Neural crest cell (in vitro differentiated cells): ENCODE data around the gene NTNG2. TPM values are rescaled to one million over a fixed set of nuclear protein-coding genes. Genes with fewer than 3 reads are reported as not detected.

Experiments used
- DNase-seq: peaks from one replicate; pipeline ENCODE4 v3.0.0; 2021; ENCODE audit warnings: low read depth, mixed read lengths, low spot score
- H3K27ac Mint-ChIP-seq: one replicate; pipeline ENCODE4 v1.8.0; 2021; ENCODE audit warnings: mild to moderate bottlenecking, mixed read lengths; ENCODE audit not compliant: unreplicated experiment
- H3K27me3 Mint-ChIP-seq: 2 replicates; pipeline ENCODE4 v1.8.0; 2021; ENCODE audit warnings: low read depth, mild to moderate bottlenecking, mixed read lengths
- H3K36me3 Mint-ChIP-seq: 2 replicates; pipeline ENCODE4 v1.8.0; 2021; ENCODE audit warnings: low read depth, mild to moderate bottlenecking, mixed read lengths
- H3K4me1 Mint-ChIP-seq: 2 replicates; pipeline ENCODE4 v1.8.0; 2021; ENCODE audit warnings: mixed read lengths
- H3K4me3 Mint-ChIP-seq: one replicate; pipeline ENCODE4 v1.8.0; 2021; ENCODE audit warnings: mild to moderate bottlenecking, mixed read lengths
- H3K9me3 Mint-ChIP-seq: 2 replicates; pipeline ENCODE4 v1.8.0; 2021; ENCODE audit warnings: mixed read lengths
- total RNA-seq: library from RNA; stranded (reverse); gene quantifications from 2 replicates; pipeline ENCODE4 v1.2.1, GENCODE V29; 2021
- TF ChIP-seq, protein P1 (sequence below): fragments of 200-600 bp; sonication (generic); conservative IDR thresholded peaks from 2 replicates; pipeline ENCODE4 v1.5.0; 2021; ENCODE audit warnings: antibody characterized with exemption, mild to moderate bottlenecking

Gene NTNG2
- total RNA-seq, 1 donor from 2014 or later, result 3.6 TPM

DNA sequence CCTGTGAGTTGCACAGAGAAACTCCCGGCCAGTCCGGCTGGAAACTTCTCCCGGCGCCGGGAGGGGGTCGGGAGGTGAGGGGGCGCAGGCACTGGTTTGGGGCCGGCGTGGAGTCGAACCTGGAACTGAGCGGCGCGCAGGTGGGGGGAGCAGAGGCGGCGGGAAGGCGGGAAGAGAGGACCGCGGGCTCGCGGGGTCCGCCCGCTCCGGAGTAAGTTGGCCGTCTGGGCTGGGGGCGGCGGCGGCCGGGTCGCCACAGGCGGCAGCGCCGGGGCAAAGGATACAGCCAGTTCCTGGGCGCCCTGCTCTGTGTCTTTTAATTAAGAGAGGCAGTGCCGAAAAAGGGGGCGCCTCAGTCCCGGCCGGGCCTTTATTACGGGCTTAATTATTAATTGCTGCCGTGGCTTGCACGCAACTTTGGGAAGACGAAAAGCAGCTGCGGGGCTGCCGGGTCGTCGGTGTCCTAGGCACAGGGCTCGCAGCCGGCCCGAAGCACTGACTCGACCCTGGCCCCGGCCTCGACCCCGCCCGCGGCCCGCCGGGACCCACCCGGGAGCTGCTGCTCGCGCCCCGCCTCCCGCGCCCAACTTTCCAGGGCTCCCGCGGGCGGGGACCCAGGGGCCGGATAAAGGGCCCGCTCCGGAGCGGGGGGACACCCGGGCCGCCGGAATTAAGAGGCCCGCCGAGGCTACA is 1.1 kb downstream of the NTNG2 start:
- Mint-ChIP-seq H3K36me3 (no peaks in the 10 kb centered on the region), H3K4me3 (no peak overlapping the region), H3K27ac (no peak overlapping the region), H3K9me3 (no peaks in the 10 kb centered on the region), H3K4me1 (peaks cover 17% of the 10 kb centered on the region), H3K27me3 (peaks cover 88% of the 10 kb centered on the region)
- TF ChIP-seq, protein P1, sequence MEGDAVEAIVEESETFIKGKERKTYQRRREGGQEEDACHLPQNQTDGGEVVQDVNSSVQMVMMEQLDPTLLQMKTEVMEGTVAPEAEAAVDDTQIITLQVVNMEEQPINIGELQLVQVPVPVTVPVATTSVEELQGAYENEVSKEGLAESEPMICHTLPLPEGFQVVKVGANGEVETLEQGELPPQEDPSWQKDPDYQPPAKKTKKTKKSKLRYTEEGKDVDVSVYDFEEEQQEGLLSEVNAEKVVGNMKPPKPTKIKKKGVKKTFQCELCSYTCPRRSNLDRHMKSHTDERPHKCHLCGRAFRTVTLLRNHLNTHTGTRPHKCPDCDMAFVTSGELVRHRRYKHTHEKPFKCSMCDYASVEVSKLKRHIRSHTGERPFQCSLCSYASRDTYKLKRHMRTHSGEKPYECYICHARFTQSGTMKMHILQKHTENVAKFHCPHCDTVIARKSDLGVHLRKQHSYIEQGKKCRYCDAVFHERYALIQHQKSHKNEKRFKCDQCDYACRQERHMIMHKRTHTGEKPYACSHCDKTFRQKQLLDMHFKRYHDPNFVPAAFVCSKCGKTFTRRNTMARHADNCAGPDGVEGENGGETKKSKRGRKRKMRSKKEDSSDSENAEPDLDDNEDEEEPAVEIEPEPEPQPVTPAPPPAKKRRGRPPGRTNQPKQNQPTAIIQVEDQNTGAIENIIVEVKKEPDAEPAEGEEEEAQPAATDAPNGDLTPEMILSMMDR, result no peak
- no peak for DNase-seq

DNA sequence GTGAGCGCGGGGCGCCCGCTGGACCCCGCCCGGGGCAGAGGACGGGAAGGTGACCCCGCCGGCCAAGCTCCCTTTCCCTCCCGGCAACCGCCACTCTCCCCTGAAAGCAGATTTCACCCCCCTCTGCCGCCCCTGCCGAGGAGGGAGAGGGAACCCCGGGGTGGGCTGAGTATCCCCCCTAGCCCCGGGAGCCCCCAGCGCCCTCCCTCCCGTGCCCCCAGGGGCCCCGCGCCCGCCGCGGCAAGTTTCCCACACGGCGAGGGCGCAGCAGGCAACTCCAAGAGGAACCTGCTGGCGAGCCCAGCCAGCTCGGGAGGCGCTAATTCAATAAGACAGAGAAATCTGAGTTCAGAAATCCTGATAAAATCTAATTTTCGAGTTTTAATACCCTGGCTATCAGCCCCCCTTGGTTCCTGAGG is 1.6 kb downstream of the NTNG2 start:
- Mint-ChIP-seq H3K36me3 (no peaks in the 10 kb centered on the region), H3K27me3 (peaks cover 88% of the 10 kb centered on the region), H3K4me1 (peaks cover 17% of the 10 kb centered on the region), H3K27ac (no peak overlapping the region), H3K9me3 (no peaks in the 10 kb centered on the region), H3K4me3 (peak overlapping the region; percentile 81)
- no peak for DNase-seq
- TF ChIP-seq, protein P1, result no peak

DNA sequence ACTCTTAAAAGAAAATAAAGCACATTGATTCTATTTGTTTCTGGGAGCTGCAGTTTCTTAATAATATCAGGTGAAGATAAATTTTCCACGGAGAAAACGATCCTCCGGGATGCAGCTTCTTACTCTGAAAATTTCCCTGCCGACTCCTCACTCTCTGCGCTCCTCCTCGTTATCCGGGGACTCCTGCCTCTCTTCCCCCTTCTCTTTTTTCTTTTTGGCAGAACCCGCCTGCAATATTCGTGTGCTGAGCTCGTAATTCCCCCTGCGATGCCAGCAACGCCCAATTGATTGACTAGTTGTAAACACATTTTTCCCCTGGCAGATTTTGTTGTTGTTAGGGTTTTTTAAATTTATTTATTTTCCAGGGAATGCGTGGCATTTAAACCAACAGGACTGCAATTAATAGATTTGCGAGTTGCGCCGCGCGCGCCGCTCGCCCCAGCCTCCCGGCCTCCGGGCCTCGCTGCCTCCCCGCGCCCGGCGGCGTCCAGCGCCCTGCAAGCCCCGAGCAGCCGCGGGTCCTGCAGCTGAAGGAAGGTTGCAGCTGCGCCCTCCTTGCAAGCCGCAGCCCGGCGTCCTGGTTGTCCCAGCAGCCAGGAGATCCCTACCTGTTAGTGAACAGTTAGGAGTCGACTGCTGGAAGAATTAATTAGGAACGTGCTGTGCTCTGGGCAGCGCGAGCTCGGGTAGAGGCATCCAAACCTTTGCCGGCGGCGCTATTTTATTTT is 2.2 kb downstream of the NTNG2 start:
- no peaks in the 10 kb centered on the region for H3K9me3 Mint-ChIP-seq
- no peak for DNase-seq
- no peaks in the 10 kb centered on the region for H3K36me3 Mint-ChIP-seq
- TF ChIP-seq, protein P1, result no peak
- H3K4me1 Mint-ChIP-seq, result peaks cover 17% of the 10 kb centered on the region
- no peak overlapping the region for H3K27ac Mint-ChIP-seq
- H3K4me3 Mint-ChIP-seq, result peak overlapping the region; percentile 81
- H3K27me3 Mint-ChIP-seq, result peaks cover 87% of the 10 kb centered on the region

DNA sequence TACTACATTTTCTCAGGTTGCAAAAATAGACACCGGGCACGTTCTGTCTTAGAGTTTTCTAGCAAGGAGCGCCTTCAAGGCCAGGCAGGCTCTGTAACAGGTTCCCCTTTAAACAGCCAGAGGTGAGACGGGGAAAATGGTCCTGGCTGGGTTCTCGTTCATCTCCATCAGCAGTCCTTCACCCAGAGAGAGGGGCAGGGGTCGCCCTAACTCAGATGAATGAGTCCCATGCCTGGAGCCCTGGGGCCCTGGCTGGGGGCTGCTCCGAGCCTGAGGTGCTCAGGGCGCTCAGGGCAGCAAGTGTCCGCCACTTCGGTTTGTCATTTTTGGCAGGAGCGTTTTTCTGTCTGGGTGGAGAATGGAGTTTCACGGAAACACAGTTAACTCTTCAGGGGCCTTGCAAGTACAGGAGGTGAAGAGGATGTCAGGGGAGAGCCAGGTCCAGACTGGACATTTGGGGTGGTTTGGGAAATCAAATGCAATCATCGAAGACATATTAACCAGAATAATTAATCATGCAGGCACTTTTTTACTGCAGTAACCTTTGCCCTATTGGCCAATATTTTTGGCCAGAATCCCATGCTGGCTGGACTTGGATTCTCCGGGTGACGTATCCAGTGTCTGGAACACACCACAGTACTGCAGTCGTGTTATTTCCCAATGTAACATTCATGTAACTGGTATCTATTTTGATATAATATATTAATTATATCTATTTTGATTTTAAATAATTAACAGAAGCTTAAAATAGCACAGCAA is 2.9 kb downstream of the NTNG2 start:
- no peaks in the 10 kb centered on the region for H3K9me3 Mint-ChIP-seq
- peak overlapping the region; percentile 49 for H3K4me3 Mint-ChIP-seq
- DNase-seq, result no peak
- H3K4me1 Mint-ChIP-seq, result peaks cover 17% of the 10 kb centered on the region
- peaks cover 86% of the 10 kb centered on the region for H3K27me3 Mint-ChIP-seq
- TF ChIP-seq, protein P1, result no peak
- H3K27ac Mint-ChIP-seq, result no peak overlapping the region
- H3K36me3 Mint-ChIP-seq, result no peaks in the 10 kb centered on the region

DNA sequence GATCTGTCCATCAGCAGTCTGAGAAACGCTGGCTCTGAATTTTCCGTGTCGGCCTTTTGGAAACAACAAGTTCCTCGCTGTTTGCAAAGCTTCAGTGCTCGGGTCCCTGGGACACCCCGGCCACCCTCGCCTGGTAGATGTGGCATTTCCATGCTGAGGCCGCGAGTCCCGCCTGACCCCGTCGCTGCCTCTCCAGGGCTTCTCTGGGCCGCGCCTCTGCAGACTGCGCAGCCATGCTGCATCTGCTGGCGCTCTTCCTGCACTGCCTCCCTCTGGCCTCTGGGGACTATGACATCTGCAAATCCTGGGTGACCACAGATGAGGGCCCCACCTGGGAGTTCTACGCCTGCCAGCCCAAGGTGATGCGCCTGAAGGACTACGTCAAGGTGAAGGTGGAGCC is 4.7 kb downstream of the NTNG2 start:
- Mint-ChIP-seq H3K9me3 (no peaks in the 10 kb centered on the region), H3K27me3 (peaks cover 73% of the 10 kb centered on the region), H3K4me1 (peaks cover 13% of the 10 kb centered on the region), H3K36me3 (no peaks in the 10 kb centered on the region), H3K4me3 (no peak overlapping the region), H3K27ac (no peak overlapping the region)
- TF ChIP-seq, protein P1, result peak; percentile 45
- no peak for DNase-seq
